ENCODE results near the gene FGGY.
"Not testable (repeated sequence)": the region's sequence is repeated elsewhere in the genome, so short reads cannot be mapped to it uniquely, and the experiment has no call there.

Gene FGGY, protein sequence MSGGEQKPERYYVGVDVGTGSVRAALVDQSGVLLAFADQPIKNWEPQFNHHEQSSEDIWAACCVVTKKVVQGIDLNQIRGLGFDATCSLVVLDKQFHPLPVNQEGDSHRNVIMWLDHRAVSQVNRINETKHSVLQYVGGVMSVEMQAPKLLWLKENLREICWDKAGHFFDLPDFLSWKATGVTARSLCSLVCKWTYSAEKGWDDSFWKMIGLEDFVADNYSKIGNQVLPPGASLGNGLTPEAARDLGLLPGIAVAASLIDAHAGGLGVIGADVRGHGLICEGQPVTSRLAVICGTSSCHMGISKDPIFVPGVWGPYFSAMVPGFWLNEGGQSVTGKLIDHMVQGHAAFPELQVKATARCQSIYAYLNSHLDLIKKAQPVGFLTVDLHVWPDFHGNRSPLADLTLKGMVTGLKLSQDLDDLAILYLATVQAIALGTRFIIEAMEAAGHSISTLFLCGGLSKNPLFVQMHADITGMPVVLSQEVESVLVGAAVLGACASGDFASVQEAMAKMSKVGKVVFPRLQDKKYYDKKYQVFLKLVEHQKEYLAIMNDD
- 4.0 to 6.1 (median 5.5) reads per million in 4 donors for total RNA-seq

DNA sequence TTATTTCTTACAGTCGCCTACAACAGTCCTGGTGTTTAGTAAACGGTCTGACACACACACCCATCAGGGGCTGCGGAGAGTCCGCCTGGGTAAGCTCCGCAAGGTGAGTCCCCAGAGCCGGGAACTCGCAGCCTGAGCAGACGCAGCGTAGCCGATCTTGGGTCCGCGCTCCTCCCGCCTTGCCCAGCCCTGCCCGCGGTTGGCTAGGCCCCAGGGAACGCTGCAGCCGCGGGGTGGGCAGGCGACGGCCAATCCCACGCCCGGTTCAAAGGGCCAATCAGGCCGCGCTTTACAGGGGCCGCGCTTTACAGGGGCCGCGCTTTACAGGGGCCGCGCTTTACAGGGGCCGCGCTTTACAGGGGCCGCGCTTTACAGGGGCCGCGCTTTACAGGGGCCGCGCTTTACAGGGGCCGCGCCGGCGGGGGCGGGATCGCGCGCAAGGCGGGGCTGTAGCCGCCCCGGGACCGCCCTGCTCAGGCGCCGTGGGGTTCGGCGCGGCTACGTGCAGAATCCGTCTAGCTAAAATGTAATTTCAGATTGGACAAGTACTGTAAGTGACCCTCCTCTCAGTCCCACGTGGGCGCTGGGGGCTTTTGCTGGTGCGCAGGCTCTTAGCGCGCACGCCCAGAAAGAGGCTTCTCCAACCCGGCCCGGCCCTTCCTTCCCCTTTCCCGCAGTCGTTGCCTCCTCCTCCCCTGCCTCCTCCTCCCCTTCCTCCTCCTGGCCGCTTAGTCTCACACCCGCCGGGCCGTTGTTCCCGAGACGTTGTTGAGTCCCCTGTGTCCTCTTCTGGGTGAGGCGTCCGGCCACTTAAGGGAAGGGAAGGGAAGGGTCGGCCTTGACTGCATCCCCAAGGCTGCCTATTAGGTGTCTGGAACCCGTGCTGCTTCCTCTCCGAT is at the start of gene FGGY:
FGGY (plus strand) TSS at position 737 of the 899 bp plus-strand sequence. CDS start 24,456 bp downstream, outside the sequence.
- DNase-seq = peak; percentile 64 to 91 (median 70)

- DNase-seq = no peak
Measured at GRCh38 chr1:59248758-59249157, 48.1 kb upstream of the FGGY start.

GRCh38 chr1:59249396-59250137 is 47.3 kb upstream of the FGGY start:
- DNase-seq = no peak

GRCh38 chr1:59251061-59251460 is 45.8 kb upstream of the FGGY start:
- not testable (repeated sequence) for DNase-seq

- not testable (repeated sequence) for DNase-seq
Measured at GRCh38 chr1:59256429-59256828, 40.5 kb upstream of the FGGY start.

DNA sequence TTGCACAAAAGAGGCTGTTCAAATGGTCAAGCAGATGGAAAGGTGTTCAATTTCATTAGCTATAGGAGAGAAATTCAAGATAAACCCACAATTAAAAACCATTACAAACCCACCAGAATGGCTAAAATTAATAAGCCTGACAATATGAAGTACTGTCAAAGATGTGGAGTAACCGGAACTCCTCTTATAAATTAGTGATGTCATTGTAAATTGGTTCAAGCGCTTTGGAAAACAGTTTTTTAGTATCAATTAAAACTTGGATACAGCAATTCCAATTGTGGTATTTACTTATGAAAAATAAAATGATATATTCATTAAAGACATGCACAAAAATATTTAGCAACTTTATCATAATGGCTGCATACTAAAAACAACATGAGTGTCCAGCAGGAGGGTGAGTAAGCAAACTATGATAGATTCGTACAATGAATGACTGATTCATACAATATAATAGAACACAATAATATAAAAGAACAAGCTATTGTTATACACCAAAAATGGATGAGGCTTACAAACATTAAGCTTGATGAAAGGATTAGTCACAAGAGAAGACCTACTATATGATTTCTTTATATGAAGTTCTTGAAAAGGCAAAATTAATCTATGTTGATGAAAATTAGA is 38.4 kb upstream of the FGGY start:
- no peak for DNase-seq

DNA sequence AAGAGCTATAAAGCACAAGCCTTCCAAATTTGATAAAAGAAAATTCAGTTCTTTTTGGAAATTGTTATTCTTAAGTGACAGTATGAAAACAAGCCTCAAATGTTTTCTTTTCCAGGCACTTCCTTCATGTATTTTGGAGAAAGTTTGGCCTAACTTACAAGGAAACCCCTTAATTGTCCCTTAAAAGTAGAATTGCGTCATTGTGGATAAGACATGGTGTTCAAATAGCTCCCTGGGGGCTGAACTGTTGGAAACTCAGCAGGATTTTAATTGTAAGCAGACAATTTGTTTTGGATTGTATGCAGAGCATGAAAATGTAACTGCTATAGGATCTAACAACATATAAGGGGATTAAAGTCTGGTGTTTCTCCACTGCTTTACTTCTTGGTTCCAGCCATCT is 35.4 kb upstream of the FGGY start:
- DNase-seq = no peak

- no peak for DNase-seq
Measured at GRCh38 chr1:59262631-59263030, 34.3 kb upstream of the FGGY start.

GRCh38 chr1:59263111-59263510 is 33.8 kb upstream of the FGGY start:
- DNase-seq = no peak

DNA sequence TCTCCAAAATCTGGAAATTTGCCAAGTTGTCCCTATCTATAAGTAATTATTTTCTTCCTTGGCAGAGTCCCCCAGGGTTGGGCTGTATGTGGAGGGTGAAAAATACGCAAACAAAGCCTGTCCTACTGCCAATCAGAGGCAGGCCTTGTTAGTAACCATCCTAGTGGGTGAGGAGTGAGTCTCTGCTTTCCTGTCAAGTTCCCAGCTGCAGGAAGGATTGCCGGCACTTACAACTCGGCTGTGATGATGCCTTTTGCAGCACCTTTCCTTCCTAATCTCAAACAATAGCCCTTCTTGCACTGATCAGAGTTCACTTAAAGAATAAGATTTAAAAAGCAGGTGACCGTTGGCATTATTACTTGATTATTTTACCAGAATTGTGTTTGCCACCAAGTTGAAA is 31.3 kb upstream of the FGGY start:
- DNase-seq = no peak

GRCh38 chr1:59266180-59266926 is 30.5 kb upstream of the FGGY start:
- no peak for DNase-seq

- no peak for DNase-seq
Measured at GRCh38 chr1:59266927-59267293, 30.0 kb upstream of the FGGY start.

DNA sequence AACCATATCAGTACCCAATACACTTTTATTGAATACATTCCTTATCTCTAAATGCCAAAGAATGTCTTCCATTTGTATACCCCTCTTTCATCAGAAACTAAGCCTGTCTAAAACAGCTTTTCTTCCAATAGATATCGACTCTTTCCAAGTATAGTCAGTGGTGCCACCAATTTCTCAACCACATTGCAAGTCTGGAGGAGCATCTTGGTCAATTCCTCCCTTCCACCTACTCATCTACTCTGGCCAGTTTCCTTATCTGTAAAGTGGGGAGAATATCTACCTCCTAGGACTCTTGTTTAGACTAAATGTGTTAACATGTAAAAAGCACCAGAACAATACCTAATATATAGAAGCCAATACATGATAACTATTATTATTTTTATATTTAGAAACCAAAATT is 28.5 kb upstream of the FGGY start:
- DNase-seq = no peak

GRCh38 chr1:59271561-59272260 is 25.2 kb upstream of the FGGY start:
- DNase-seq = no peak

DNA sequence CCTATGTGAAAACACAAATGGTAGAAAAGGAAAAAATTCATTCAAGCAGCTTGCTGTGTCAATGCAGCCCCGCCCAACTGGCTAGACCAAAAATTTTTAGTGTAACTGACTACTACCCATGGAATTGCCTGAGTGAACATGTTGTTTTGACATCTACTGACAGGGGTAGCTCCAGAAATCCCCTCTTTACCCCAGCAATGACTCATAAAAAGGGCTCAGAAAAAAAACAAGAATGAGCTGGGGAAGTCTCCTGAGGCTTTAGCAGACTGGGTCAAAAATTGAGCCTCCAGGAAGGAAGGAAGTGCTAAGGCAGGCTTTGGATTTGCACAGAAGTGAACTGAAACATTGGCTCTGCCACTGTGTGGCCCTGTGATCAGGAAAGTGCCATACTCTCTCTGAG is 24.4 kb upstream of the FGGY start:
- no peak for DNase-seq

DNA sequence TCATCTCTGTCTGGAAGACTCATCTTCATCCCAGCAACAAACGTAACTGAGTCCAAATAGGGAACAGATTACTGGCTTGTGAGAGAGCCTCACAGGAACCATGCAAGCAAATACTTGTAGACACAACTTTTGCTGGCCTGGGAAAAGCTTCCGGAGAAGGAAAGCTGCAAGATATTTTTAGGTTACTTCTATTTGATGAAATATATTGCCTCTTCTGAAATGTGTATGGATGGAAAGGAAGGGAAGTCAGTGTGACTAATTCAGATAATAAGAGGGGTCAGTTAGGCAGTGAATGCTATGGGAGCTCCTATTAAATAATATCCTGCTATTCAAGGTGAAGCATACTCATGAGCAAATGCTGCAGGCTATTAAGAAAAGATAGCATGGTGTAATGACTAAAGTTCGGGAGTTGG is 20.4 kb upstream of the FGGY start:
- DNase-seq = no peak

GRCh38 chr1:59278780-59279354 is 18.0 kb upstream of the FGGY start:
- no peak for DNase-seq

DNA sequence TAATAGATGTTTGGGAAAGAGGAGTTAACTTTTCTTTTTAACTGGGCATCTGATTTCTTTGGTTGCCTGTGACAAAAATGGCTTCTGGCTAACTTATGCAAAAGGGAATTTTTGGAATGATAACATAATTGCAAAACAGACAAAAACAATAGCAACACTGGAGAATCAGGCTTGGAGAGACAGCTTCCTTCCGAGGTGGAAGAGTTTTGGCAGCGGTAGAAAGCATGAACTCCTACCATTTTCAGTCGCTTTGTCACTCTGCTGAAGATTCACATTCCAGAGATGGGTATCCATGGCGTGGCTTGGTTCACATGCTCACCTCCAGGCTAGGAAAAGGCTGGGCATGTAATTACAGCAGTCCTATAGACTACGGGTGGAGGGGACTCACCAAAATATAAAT is 17.2 kb upstream of the FGGY start:
- DNase-seq = no peak

GRCh38 chr1:59282951-59283350 is 13.9 kb upstream of the FGGY start:
- no peak for DNase-seq

- no peak for DNase-seq
Measured at GRCh38 chr1:59285691-59286090, 11.2 kb upstream of the FGGY start.
